DOHH2 (cell line): ENCODE data around the gene EDARADD.
"Not testable (repeated sequence)": the region's sequence is repeated elsewhere in the genome, so short reads cannot be mapped to it uniquely, and the experiment has no call there.

Experiments
- H3F3A ChIP-seq: fragments of 200-600 bp; sonication (generic), shearing (Covaris generic); 2 replicates; pipeline ENCODE4 v1.6.0; 2016; ENCODE audit warnings: antibody characterized with exemption, mild to moderate bottlenecking; ENCODE audit not compliant: control insufficient read depth, insufficient read depth
- H3K27ac ChIP-seq: fragments of 200-600 bp; sonication (generic); 2 replicates; pipeline ENCODE4 v1.5.1; 2014; ENCODE audit warnings: low read depth, mild to moderate bottlenecking, low read length, moderate library complexity
- H3K27me3 ChIP-seq: fragments of 200-600 bp; sonication (generic); 2 replicates; pipeline ENCODE4 v1.6.1; 2014; ENCODE audit warnings: mild to moderate bottlenecking, low read length, mixed read lengths; ENCODE audit not compliant: control insufficient read depth
- H3K36me3 ChIP-seq: fragments of 200-600 bp; sonication (generic); 2 replicates; pipeline ENCODE4 v1.6.1; 2014; ENCODE audit warnings: mild to moderate bottlenecking, low read length, moderate library complexity, mixed read lengths; ENCODE audit not compliant: control insufficient read depth
- H3K4me1 ChIP-seq: fragments of 200-600 bp; sonication (generic); 2 replicates; pipeline ENCODE4 v1.6.1; 2014; ENCODE audit warnings: mild to moderate bottlenecking, low read length, mixed read lengths; ENCODE audit not compliant: control insufficient read depth
- H3K4me2 ChIP-seq: fragments of 200-600 bp; sonication (generic); 2 replicates; pipeline ENCODE4 v1.6.0; 2014; ENCODE audit warnings: mild to moderate bottlenecking, low read length, moderate library complexity
- H3K4me3 ChIP-seq: fragments of 200-600 bp; sonication (generic); 2 replicates; pipeline ENCODE4 v1.5.1; 2014; ENCODE audit warnings: mild to moderate bottlenecking, low read length, mixed read lengths
- H3K79me2 ChIP-seq: fragments of 200-600 bp; sonication (generic); 2 replicates; pipeline ENCODE4 v1.6.1; 2014; ENCODE audit warnings: mild to moderate bottlenecking, low read length, mixed read lengths; ENCODE audit not compliant: control insufficient read depth
- H3K9me2 ChIP-seq: fragments of 200-600 bp; sonication (generic); replicated peaks from 2 replicates; pipeline ENCODE4 v1.6.1; 2014; ENCODE audit warnings: mild to moderate bottlenecking, low read length, mixed read lengths; ENCODE audit not compliant: control insufficient read depth
- H3K9me3 ChIP-seq: fragments of 200-600 bp; sonication (generic); 2 replicates; pipeline ENCODE4 v1.6.1; 2014; ENCODE audit warnings: antibody characterized with exemption, low read length, mixed read lengths; ENCODE audit not compliant: control insufficient read depth, insufficient read depth
- H4K20me1 ChIP-seq: fragments of 200-600 bp; sonication (generic); 2 replicates; pipeline ENCODE4 v1.6.0; 2014; ENCODE audit warnings: low read depth, mild to moderate bottlenecking, antibody characterized with exemption, low read length, moderate library complexity; ENCODE audit not compliant: control insufficient read depth, insufficient read depth
- CTCF ChIP-seq: fragments of 200-600 bp; sonication (generic); IDR thresholded peaks from one replicate; pipeline ENCODE4 v1.5.1; 2014; ENCODE audit warnings: antibody characterized with exemption, mild to moderate bottlenecking, low read depth, low read length; ENCODE audit not compliant: poor library complexity, severe bottlenecking
- EZH2phosphoT487 ChIP-seq: fragments of 200-600 bp; sonication (generic); IDR thresholded peaks from 2 replicates; pipeline ENCODE4 v1.6.1; 2017; ENCODE audit warnings: borderline replicate concordance, mild to moderate bottlenecking, antibody characterized with exemption, low read length, moderate library complexity, mixed read lengths

Gene EDARADD

GRCh38 chr1:236350308-236350707, 43.8 kb upstream of the EDARADD start:
- Histone ChIP-seq H3K27ac (no peak overlapping the region), H3K27me3 (no peaks in the 10 kb centered on the region; the same call in 1 of the 2 replicates), H3K4me3 (no peak overlapping the region), H3K9me3 (no peaks in the 10 kb centered on the region), H3K36me3 (no peaks in the 10 kb centered on the region), H3K79me2 (no peaks in the 10 kb centered on the region), H3F3A (no peaks in the 10 kb centered on the region), H3K4me1 (no peaks in the 10 kb centered on the region), H3K9me2 (no peaks in the 10 kb centered on the region), H3K4me2 (no peak overlapping the region), H4K20me1 (no peaks in the 10 kb centered on the region)
- TF ChIP-seq CTCF, result no peak
- no peak for TF ChIP-seq EZH2phosphoT487

- Histone ChIP-seq H3K4me1 (no peaks in the 10 kb centered on the region), H4K20me1 (no peaks in the 10 kb centered on the region), H3K4me3 (no peak overlapping the region), H3K27me3 (no peaks in the 10 kb centered on the region; the same call in 1 of the 2 replicates), H3K4me2 (no peak overlapping the region), H3K36me3 (no peaks in the 10 kb centered on the region), H3K79me2 (no peaks in the 10 kb centered on the region), H3K27ac (no peak overlapping the region), H3F3A (no peaks in the 10 kb centered on the region), H3K9me2 (no peaks in the 10 kb centered on the region), H3K9me3 (no peaks in the 10 kb centered on the region)
- no peak for TF ChIP-seq CTCF
- TF ChIP-seq EZH2phosphoT487, result no peak
These were observed 42.1 kb upstream of the EDARADD start for GRCh38 chr1:236351875-236352573.

GRCh38 chr1:236352747-236353146, 41.3 kb upstream of the EDARADD start:
- not testable (repeated sequence) for H3F3A ChIP-seq, H3K9me3 ChIP-seq, H3K4me3 ChIP-seq, H3K36me3 ChIP-seq, H3K79me2 ChIP-seq, H3K4me2 ChIP-seq, H3K27ac ChIP-seq, H3K4me1 ChIP-seq, H3K9me2 ChIP-seq, H4K20me1 ChIP-seq, H3K27me3 ChIP-seq

- Histone ChIP-seq H3K4me1 (no peaks in the 10 kb centered on the region), H3K36me3 (no peaks in the 10 kb centered on the region), H3K27ac (no peak overlapping the region), H3K4me2 (no peak overlapping the region), H3F3A (no peaks in the 10 kb centered on the region), H3K9me2 (no peaks in the 10 kb centered on the region), H3K4me3 (no peak overlapping the region), H3K27me3 (no peaks in the 10 kb centered on the region; the same call in 1 of the 2 replicates), H3K79me2 (no peaks in the 10 kb centered on the region), H4K20me1 (no peaks in the 10 kb centered on the region), H3K9me3 (no peaks in the 10 kb centered on the region)
- TF ChIP-seq EZH2phosphoT487 (no peak), CTCF (no peak)
These were observed 40.3 kb upstream of the EDARADD start for GRCh38 chr1:236353813-236354212.
